Uterus (tissue), 2 donors: ENCODE data around the gene CRY2.

Experiments
- CTCF ChIP-seq, 4 experiments: fragments of 200-600 bp in 2 of 4; fragments of 450-650 bp in 2 of 4; sonication (generic) in 2 of 4; IDR thresholded peaks; one replicate each; pipeline ENCODE4 v1.5.1; 2016 to 2019; ENCODE audit warnings: antibody characterized with exemption in 4 of 4, mild to moderate bottlenecking in 2 of 4, moderate library complexity in 1 of 4
- POLR2A ChIP-seq, 2 donors: fragments of 450-650 bp; IDR thresholded peaks; one replicate each; pipeline ENCODE4 v1.6.1; 2016; ENCODE audit warnings: antibody characterized with exemption in 2 of 2, mild to moderate bottlenecking in 1 of 2, moderate library complexity in 1 of 2

- TF ChIP-seq CTCF (IDR thresholded peaks at IDR 0.05): no peak
- TF ChIP-seq POLR2A (IDR thresholded peaks at IDR 0.05): no peak
Observed at GRCh38 chr11:45896422-45896984, 49.2 kb downstream of the CRY2 start.
